HCT116 (cell line): Measurements from ENCODE around the gene ERC2. TPM values are rescaled to one million over a fixed set of nuclear protein-coding genes. Genes with fewer than 3 reads are reported as not detected.

ENCODE experiments used
- ATAC-seq: fragments of 200-7000 bp; cut with Tn5 transposase; 2 replicates; pipeline ENCODE4 v1.9.1; 2020; ENCODE audit warnings: mild to moderate bottlenecking, moderate library complexity
- BruUV-seq: library from RNA; stranded (reverse); fragments of 400-500 nt; replicated peaks from 2 replicates; lab custom pipeline; 2021; lab: Mats Ljungman, UMichigan
- CTCF ChIA-PET: fragments of 300-600 bp; sonication (Branson Sonifier 250); formaldehyde crosslinking; loops from one replicate; lab custom pipeline; 2021; ENCODE audit warnings: antibody characterized with exemption; lab: Charles Lee
- POLR2A ChIA-PET: fragments of 300-600, 350-600 bp; sonication (Branson Sonifier 250); formaldehyde crosslinking; loops from one replicate; lab custom pipeline; 2021; ENCODE audit warnings: antibody characterized with exemption; lab: Charles Lee
- RAD21 ChIA-PET, 2 experiments: fragments of 300-600 bp; sonication (Branson Sonifier 250); formaldehyde crosslinking; loops; one replicate each; lab custom pipeline; 2023; ENCODE audit warnings: low total read pairs in 2 of 2; ENCODE audit not compliant: uncharacterized antibody in 2 of 2, unreplicated experiment in 2 of 2, low non-redundant PET in 1 of 2; lab: Charles Lee
- DNase-seq: peaks from one replicate; pipeline ENCODE4 v3.0.0-alpha.2; 2010; ENCODE audit warnings: low read depth, low spot score
- H2AFZ ChIP-seq: fragments of 200-600 bp; shearing (Covaris generic), sonication (generic); 2 replicates; pipeline ENCODE4 v1.6.1; 2017; ENCODE audit warnings: low read depth, mixed run types, mixed read lengths, antibody characterized with exemption, low read length; ENCODE audit not compliant: poor library complexity, severe bottlenecking
- H3K27ac ChIP-seq: 2 replicates; pipeline ENCODE4 v1.5.1; 2012; ENCODE audit warnings: low read depth, low read length
- H3K27me3 ChIP-seq: fragments of 200-600 bp; sonication (generic); 2 replicates; pipeline ENCODE4 v1.6.1; 2016; ENCODE audit warnings: mixed run types, low read length, mixed read lengths; ENCODE audit not compliant: insufficient read depth
- H3K36me3 ChIP-seq, 2 experiments: fragments of 200-500 bp in 1 of 2; fragments of 200-600 bp in 1 of 2; sonication (Bioruptor generic) in 1 of 2; sonication (generic) in 1 of 2; 2 replicates each; pipeline versions ENCODE4 v1.5.1 to v1.6.1; 2014 to 2016; ENCODE audit warnings: low read length in 2 of 2, inconsistent platforms in 1 of 2, mixed read lengths in 1 of 2, mixed run types in 1 of 2; ENCODE audit not compliant: insufficient read depth in 2 of 2, control insufficient read depth in 1 of 2
- H3K4me1 ChIP-seq, 2 experiments: fragments of 200-600 bp in 1 of 2; sonication (generic) in 1 of 2; 2 replicates each; pipeline versions ENCODE4 v1.5.1 to v1.6.1; 2012 to 2017; ENCODE audit warnings: low read length in 2 of 2, inconsistent platforms in 1 of 2, mild to moderate bottlenecking in 1 of 2, mixed read lengths in 1 of 2, mixed run types in 1 of 2, moderate library complexity in 1 of 2; ENCODE audit not compliant: insufficient read depth in 2 of 2, control insufficient read depth in 1 of 2
- H3K4me2 ChIP-seq: fragments of 200-600 bp; sonication (generic); 2 replicates; pipeline ENCODE4 v1.6.1; 2017; ENCODE audit warnings: mixed run types, low read length, mixed read lengths
- H3K4me3 ChIP-seq, 2 experiments: fragments of 200-600 bp in 1 of 2; sonication (generic) in 1 of 2; replicated peaks in 1 of 2; 2 replicates each; pipeline ENCODE4 v1.5.1; 2011 to 2016; ENCODE audit warnings: low read length in 2 of 2, control low read depth in 1 of 2, low read depth in 1 of 2, mild to moderate bottlenecking in 1 of 2, mixed read lengths in 1 of 2, mixed run types in 1 of 2
- H3K79me2 ChIP-seq: fragments of 200-600 bp; sonication (generic); 2 replicates; pipeline ENCODE4 v1.6.1; 2017; ENCODE audit warnings: mild to moderate bottlenecking, mixed run types, low read length, moderate library complexity, mixed read lengths; ENCODE audit not compliant: insufficient read depth
- H3K9ac ChIP-seq: fragments of 200-600 bp; sonication (generic); 2 replicates; pipeline ENCODE4 v1.6.1; 2016; ENCODE audit warnings: low read length, mixed read lengths
- H3K9me2 ChIP-seq: fragments of 200-600 bp; sonication (generic), shearing (Covaris generic); 2 replicates; pipeline ENCODE4 v1.6.1; 2017; ENCODE audit warnings: mixed run types, mild to moderate bottlenecking, moderate library complexity; ENCODE audit not compliant: insufficient read depth
- H3K9me3 ChIP-seq, 2 experiments: fragments of 200-500 bp in 1 of 2; fragments of 200-600 bp in 1 of 2; sonication (Bioruptor generic) in 1 of 2; sonication (generic) in 1 of 2; 2 replicates each; pipeline ENCODE4 v1.6.1; 2014 to 2017; ENCODE audit warnings: low read length in 2 of 2, mixed read lengths in 2 of 2, inconsistent platforms in 1 of 2, low read depth in 1 of 2, mild to moderate bottlenecking in 1 of 2, mixed run types in 1 of 2, moderate library complexity in 1 of 2; ENCODE audit not compliant: control insufficient read depth in 1 of 2, insufficient read depth in 1 of 2
- H4K20me1 ChIP-seq: fragments of 200-600 bp; sonication (generic), shearing (Covaris generic); 2 replicates; pipeline ENCODE4 v1.6.1; 2017; ENCODE audit warnings: mixed run types, mild to moderate bottlenecking, moderate library complexity; ENCODE audit not compliant: insufficient read depth
- EZH2 ChIP-seq: fragments of 200-600 bp; sonication (generic); IDR thresholded peaks from 2 replicates; pipeline ENCODE4 v1.6.1; 2017; ENCODE audit warnings: antibody characterized with exemption, mixed run types
- EZH2phosphoT487 ChIP-seq: fragments of 200-600 bp; IDR thresholded peaks from 2 replicates; pipeline ENCODE4 v1.6.1; 2018; ENCODE audit warnings: antibody characterized with exemption, borderline replicate concordance
- FOSL1 ChIP-seq: IDR thresholded peaks from 2 replicates; pipeline ENCODE4 v1.6.1; 2012; ENCODE audit warnings: low read depth
- JUND ChIP-seq: IDR thresholded peaks from 2 replicates; pipeline ENCODE4 v1.6.1; 2012
- MAX ChIP-seq: IDR thresholded peaks from 2 replicates; pipeline ENCODE4 v1.6.1; 2012
- POLR2A ChIP-seq: IDR thresholded peaks from 2 replicates; pipeline ENCODE4 v1.7.0; 2011; ENCODE audit warnings: borderline replicate concordance; ENCODE audit not compliant: insufficient read depth, insufficient read length; ENCODE audit errors: extremely low read depth
- POLR2AphosphoS5 ChIP-seq: IDR thresholded peaks from 2 replicates; pipeline ENCODE4 v1.6.1; 2011; ENCODE audit warnings: mild to moderate bottlenecking, low read depth, low read length, moderate library complexity
- SIN3A ChIP-seq: IDR thresholded peaks from 2 replicates; pipeline ENCODE4 v1.6.1; 2012; ENCODE audit warnings: low read depth
- ZBTB33 ChIP-seq: IDR thresholded peaks from 2 replicates; pipeline ENCODE4 v1.6.1; 2011; ENCODE audit warnings: mild to moderate bottlenecking, low read length, moderate library complexity; ENCODE audit not compliant: insufficient replicate concordance; ENCODE audit errors: extremely low read depth
- intact Hi-C: fragments of 100-400 bp; cut with micrococcal nuclease; formaldehyde crosslinking; loops from 2 replicates; pipeline ENCODE4 v1.10.0; 2022
- total RNA-seq: library from RNA; stranded (reverse); gene quantifications from one replicate; pipeline ENCODE4 v1.2.1, GENCODE V29; 2021; ENCODE audit not compliant: unreplicated experiment

ERC2 gene
- total RNA-seq, 1 experiment from 2014 or later: not detected

- TF ChIP-seq MAX (no peak), FOSL1 (no peak), POLR2A (no peak)
Measured at GRCh38 chr3:55718521-55718921, 749.7 kb downstream of the ERC2 start (continued).

- intact Hi-C loops: no loop called here
- ATAC-seq (no peak), DNase-seq (no peak)
- TF ChIP-seq EZH2phosphoT487 (no peak), EZH2 (no peak), ZBTB33 (no peak), JUND (no peak), POLR2AphosphoS5 (no peak), SIN3A (no peak)
- Histone ChIP-seq H3K27me3 (no peaks in the 10 kb centered on the region), H3K36me3 (no peaks in the 10 kb centered on the region), H3K4me1 (no peaks in the 10 kb centered on the region), H2AFZ (no peak overlapping the region), H3K9ac (no peak overlapping the region), H3K27ac (no peak overlapping the region), H4K20me1 (no peaks in the 10 kb centered on the region), H3K9me3 (peaks cover 0 to 7% of the 10 kb centered on the region in 2 experiments; a peak in 1 of 4 replicates), H3K79me2 (no peaks in the 10 kb centered on the region), H3K4me3 (no peak overlapping the region), H3K4me2 (no peak overlapping the region), H3K9me2 (no peaks in the 10 kb centered on the region)
- BruUV-seq: no TSS peak
- POLR2A ChIA-PET: no interaction called here
- RAD21 ChIA-PET: no interaction called here
- CTCF ChIA-PET: no interaction called here
Measured at GRCh38 chr3:55718074-55718473, 750.2 kb downstream of the ERC2 start.
